ENCODE measurements around the gene AP1B1. TPM values are rescaled to one million over a fixed set of nuclear protein-coding genes. Genes with fewer than 3 reads are reported as not detected.

Gene AP1B1
- total RNA-seq, 1 donor from 2014 or later = 85.7 TPM

DNA sequence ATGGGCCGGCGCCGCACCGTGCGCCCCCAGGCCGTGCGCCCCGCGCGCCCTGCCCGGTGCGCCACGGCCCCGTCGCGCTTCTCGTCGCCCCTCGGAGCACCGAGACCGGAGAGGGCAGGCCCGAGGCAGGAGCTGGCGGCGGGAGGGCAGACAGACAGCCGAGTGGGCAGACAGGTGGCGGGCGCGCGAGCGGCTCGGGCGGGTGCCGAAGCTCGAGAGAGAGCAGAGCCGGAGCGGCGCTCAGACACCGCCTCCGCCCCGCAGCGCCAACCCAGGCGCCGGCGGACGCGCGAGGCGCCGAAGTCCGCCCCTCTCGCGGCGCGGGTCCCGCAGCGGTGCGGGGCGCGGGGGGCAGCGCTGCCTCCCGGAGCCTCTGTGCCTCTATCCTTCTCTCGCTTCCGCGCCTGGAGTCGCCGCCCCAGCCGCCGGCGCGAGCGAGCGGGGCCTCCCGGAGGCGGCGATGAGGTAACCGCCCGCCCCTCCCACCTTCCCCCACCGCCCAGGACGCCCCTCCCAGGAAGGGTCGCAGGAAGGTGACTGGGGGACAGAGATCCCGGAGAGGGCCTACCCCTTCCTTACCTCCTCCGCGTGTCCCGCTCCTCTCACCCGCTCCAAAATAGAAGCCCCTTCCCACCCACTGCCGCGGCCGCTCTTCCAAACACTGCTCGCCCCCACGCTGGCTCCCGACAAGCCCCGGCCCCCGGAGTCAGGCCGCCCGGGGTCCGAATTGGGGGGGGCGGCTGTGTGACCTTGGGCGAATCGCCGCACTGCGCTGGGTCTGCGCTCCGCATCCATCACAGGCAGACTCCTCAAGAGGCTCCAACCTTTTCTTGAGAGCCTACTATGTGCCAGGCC lies 72.9 kb downstream of the AP1B1 start, which contains the start of gene RASL10A:
TSS of gene RASL10A (minus strand) at position 412 of the 855 bp plus-strand sequence. CDS start 451 bp downstream, outside the sequence.
- intact Hi-C loops (cut with micrococcal nuclease) = no loop called here

DNA sequence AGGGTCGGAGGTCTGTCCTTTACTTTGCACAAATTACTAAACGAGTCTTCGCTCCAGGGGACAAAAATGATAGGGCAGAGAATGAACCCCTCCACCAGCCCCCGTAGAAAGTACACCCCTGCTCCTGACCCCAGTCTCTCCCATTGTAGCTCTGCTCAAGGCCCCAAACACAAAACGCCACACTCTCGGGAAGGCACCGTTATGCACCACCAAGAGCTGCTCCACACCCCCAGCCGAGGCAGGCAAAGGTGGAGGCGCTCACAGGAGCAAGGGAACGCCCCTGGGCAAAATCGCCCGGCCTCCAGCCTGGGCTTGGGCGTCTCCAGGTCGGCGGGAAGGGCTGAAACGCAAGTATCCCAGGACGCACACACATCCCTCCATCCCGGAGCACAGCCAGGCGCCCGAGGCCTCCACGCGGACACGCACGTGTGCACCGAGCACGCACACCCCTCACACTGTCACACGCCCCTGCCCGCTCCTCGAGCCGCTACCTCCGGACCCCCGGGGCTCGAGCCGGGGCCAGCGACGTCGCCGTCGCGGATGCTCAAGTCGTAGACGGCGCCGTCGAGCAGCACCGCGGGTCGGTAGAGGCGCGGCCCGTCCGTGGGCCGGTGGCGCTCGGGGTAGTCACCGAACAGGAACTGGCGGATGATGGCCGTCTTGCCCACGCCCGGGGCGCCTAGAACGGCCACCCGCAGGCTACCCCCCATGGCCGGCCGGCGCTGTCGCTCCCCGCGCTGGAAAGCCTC lies 73.7 kb downstream of the AP1B1 start:
- intact Hi-C loops (cut with micrococcal nuclease) = no loop called here

DNA sequence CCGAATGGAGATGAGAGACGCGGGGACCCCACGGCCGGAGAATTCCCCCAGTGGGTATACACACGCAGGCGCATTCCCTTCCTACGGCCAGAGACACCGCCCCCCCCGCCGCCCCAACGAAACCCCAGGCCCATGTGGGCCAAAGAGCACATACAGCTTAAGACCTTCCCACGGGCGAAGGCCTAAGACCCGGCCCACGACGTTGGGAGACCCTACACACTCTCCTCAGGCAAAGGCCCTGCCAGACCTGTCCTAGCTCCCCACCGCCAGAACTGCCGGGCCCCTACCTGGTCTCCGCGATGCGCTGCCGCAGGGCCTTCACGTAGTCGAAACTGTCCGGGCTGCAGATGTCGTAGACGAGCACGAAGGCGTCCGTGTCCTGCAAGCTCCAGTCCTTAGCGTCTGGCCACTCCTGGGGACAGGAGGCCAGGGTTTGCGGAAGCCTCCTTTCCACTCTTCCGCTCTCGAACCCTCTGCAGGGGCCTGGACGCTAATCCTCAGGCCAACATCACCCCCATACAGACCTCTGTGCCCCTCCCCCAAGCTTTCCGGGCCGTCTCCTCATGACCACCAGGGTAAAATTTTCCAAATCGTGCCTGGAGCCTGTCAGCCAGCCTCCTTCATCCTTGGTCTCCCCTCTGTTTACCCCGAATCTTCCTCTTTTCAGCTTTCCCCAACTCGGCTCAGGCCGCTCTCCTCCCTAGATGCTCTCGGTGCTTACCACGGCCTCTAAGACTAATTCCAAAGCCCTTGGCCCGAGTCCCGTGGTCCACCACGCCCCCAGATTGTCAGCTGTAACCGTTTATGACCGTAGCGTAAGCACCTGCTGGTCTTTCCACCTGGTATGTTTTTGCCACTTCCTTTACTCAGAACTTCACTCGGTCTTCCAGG lies 74.5 kb downstream of the AP1B1 start:
- intact Hi-C loops (cut with micrococcal nuclease) = no loop called here

DNA sequence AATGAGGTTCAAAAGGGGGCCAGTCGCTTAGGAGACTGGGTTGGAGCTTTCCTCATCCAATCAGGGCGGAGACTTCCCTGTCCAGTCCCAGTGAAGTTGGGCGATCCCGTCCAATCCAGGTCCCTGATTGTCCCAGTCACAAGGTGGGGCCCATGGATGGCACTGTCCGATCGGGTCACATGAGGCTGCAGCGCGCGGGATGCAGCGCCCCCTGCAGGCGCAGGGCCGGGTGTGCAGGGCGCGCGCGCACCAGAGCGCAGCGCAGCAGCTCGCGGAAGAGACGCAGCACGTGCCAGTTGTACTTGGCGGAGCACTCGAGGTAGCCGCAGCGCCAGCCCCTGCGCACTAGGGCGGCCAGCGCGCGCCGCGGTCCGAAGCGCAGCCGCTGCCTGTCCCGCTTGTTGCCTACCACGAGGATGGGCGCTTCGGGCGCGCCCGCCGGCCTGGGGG lies 75.2 kb downstream of the AP1B1 start:
- intact Hi-C loops (cut with micrococcal nuclease) = no loop called here

DNA sequence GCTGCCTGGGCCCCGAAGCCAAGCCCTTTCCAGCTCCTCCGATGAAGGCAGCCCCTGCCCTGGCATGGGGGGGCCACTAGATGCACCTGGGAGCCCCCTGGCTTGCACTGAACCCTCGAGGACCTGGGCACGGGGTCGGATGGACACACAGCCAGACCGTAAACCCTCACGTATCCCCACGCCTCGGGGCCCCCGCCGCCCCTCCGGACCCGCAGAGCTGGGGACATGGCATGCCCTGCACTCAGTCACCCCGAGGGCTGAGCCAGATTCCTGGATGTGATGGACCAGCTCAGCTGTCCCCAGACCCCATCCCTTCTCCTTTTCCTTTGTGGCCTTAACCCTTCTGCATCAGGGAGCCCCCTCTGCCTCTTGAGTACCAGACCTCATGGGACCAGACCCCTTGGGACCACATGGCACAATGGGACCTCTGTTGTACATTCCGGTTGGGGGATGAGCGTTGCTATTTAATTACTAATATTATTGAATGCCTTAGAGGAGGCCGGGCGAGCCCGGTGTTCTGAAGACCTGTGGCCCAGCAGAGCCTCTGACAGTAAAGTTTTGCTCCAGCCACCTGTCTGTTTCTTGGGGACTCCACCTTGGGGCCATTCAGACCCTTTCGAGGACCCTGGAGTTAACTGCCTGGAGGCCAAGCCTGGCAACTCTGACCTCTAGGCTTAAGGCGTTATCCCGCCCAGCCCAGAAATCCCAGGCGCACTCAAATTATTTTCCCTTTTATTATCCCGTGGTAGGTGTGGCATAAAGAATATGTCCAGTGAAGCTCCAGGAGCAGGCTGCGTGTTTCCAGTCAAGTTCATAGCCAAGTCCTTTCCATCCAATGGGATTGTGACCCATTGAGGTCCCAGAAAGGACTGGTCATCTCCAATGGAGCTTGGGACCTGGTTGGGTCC lies 75.9 kb downstream of the AP1B1 start:
- intact Hi-C loops (cut with micrococcal nuclease) = no loop called here

DNA sequence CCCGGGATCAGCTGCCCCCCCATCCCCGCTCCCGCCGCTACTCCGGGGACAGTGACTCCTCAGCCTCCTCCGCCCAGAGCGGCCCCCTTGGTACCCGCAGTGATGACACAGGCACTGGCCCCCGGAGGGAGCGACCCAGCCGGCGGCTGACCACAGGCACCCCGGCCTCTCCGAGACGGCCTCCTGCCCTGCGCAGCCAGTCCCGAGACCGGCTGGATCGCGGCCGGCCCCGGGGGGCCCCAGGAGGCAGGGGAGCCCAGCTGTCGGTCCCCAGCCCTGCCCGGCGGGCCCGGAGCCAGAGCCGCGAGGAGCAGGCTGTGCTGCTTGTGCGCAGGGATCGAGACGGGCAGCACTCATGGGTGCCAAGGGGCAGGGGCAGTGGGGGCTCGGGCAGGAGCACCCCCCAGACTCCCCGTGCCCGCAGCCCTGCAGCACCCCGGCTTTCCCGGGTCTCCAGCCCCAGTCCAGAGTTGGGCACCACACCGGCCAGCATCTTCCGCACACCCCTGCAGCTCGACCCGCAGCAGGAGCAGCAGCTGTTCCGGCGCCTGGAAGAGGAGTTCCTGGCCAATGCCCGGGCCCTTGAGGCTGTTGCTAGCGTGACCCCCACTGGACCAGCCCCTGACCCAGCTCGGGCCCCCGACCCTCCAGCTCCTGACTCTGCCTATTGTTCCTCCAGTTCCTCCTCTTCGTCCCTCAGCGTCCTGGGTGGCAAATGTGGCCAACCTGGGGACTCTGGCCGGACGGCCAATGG lies 76.7 kb downstream of the AP1B1 start:
- intact Hi-C loops (cut with micrococcal nuclease) = no loop called here

DNA sequence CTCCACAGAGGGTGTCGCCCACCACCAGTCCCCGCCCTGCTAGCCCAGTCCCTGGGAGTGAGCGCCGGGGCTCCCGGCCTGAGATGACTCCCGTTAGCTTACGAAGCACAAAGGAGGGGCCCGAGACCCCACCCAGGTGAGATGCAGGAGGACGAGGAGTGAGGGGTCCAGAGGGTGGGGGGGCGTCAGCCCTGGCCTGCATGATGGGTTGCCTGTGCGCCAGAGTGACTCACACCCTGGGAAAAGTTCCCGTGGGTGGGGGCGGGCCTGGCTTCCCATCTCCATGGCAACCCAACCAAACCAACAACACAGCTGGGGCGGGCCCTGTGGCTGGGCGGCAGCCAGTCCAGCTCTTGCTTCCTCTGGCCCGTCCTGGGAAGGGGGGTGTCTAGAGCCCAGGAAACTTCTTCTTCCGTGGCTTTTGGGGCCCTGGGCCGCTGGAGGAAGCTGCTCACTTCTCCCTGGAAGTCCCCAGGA lies 77.5 kb downstream of the AP1B1 start:
- intact Hi-C loops (cut with micrococcal nuclease) = no loop called here

DNA sequence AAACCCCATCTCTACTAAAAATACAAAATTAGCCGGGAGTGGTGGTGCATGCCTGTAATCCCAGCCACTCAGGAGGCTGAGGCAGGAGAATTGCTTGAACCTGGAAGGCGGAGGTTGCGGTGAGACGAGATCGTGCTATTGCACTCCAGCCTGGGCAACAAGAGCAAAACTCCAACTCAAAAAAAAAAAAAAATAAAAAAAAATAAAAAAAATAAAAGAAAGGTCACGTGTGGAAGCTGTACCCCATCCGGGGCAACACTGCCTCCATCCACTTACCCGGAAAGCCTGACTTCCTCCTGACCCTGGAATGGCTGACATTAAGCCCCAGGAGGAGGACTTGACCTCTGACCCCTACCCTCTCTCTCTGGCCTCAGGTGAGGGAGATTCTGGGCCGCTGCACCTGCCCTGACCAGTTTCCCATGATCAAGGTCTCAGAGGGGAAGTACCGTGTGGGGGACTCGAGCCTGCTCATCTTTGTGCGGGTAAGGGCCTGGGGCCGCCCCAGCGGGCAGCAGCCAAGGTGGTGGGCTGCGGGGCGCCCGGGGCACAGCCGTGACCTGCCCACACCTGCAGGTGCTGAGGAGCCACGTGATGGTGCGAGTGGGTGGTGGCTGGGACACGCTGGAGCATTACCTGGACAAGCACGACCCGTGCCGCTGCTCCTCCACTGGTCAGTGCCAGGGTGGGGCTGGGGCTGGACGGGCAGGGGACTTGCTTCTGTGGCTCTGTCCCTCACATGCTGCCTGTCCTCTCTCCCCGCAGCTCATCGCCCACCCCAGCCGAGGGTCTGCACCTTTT lies 78.1 kb downstream of the AP1B1 start:
- intact Hi-C loops (cut with micrococcal nuclease) = no loop called here

DNA sequence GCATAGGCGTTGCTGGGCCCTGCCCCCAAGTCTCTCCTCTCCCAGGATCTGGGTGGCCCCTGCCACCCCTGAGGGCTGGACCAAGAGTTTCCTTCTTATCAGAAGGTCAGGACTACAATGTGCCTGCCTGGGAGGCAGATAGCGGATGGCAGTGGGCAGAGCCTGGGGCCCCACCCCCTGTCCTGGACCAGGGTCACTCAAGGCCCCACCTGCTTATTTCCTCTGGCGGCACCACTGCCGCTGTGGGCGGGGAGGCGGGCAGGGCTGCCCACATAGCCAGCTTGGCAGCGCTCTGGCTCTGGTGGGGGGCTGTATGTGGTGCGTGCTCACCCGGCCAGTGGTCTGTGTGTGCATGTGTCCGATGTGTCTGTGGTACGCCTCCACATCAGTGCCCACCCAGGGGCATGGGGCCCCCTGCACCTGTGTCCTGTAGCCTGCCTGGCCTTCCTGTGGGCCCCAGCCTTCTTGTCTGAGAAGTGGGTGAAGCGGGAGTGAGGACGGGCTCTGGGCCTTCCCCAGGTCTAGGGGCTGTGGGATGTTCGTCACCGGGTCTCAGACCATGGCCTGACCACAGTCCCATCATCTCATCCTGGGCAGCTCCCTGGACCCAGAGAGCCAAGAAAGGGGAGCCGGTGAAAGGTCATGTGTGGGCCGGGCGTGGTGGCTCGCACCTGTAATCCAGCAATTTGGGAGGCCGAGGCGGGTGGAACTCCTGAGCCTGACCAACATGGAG lies 78.9 kb downstream of the AP1B1 start:
- intact Hi-C loops (cut with micrococcal nuclease) = loop anchor here (5.0 kb wide), 1 partner anchor 42 kb away; the partner anchor contains the start of genes EWSR1 and RHBDD3

DNA sequence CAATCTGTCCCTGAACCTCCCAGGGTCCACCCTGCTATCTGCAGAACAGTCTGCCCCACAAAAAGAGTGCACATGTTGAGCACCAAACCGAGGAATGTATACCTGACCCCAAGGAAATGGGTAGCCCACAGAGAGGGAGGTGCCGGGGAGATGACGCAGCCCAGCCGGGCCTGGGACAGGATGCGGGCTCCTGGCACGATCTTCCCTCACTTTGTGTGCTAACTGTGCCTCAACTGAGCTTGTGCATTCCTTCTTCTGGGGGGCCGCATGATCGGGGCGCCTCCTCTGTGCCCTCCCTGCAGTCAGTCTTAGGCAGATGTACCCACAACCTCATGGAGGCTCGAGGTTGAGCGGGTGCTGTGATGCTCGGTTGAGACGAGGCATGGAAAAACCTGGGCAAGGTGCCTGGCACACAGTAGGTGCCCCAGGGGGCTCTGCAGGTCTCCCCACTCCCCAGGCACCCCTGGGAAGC lies 79.5 kb downstream of the AP1B1 start:
- intact Hi-C loops (cut with micrococcal nuclease) = loop anchor here (5.0 kb wide), 1 partner anchor 42 kb away; the partner anchor contains the start of genes EWSR1 and RHBDD3

DNA sequence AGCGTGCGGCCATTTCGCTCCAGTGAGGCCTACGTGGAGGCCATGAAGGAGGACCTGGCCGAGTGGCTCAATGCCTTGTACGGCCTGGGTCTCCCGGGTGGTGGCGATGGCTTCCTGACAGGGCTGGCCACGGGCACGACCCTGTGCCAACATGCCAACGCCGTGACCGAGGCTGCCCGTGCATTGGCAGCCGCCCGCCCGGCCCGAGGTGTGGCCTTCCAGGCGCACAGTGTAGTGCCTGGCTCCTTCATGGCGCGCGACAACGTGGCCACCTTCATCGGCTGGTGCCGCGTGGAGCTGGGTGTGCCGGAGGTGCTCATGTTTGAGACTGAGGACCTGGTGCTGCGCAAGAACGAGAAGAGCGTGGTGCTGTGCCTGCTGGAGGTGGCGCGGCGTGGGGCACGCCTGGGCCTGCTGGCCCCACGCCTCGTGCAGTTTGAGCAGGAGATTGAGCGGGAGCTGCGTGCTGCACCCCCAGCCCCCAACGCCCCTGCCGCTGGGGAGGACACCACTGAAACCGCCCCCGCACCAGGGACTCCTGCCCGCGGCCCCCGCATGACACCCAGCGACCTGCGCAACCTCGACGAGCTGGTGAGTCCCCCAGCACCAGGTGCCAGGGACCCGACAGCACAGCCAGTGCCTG lies 80.1 kb downstream of the AP1B1 start:
- intact Hi-C loops (cut with micrococcal nuclease) = loop anchor here (5.0 kb wide), 1 partner anchor 41 kb away; the partner anchor contains the start of genes EWSR1 and RHBDD3

DNA sequence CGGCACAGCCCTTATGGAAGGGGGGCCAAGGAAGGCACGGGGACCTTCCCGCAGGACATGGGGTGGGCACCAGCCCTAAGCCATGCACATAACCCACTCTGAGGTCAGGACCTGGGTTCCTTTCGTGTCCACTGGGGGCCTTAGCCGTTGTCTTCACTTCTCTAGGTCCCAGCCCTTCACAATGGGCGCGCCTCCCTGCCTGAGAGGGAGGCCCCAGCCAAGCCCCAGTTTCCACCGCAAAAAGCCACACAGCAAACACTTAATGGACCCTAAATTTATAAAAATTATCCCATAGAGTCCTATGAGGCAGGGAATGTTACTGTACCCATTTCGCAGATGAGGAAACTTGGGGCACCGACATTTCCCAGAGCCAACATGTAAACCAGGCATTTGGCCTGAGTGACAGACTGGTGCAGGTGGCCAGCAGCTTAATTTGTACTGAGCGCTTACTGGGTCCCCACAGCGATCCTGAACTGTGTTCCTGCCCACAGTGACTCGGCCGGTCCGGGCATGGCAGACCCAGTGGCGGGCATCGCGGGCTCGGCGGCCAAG lies 80.7 kb downstream of the AP1B1 start:
- intact Hi-C loops (cut with micrococcal nuclease) = loop anchor here (5.0 kb wide), 1 partner anchor 40 kb away; the partner anchor contains the start of genes EWSR1 and RHBDD3

DNA sequence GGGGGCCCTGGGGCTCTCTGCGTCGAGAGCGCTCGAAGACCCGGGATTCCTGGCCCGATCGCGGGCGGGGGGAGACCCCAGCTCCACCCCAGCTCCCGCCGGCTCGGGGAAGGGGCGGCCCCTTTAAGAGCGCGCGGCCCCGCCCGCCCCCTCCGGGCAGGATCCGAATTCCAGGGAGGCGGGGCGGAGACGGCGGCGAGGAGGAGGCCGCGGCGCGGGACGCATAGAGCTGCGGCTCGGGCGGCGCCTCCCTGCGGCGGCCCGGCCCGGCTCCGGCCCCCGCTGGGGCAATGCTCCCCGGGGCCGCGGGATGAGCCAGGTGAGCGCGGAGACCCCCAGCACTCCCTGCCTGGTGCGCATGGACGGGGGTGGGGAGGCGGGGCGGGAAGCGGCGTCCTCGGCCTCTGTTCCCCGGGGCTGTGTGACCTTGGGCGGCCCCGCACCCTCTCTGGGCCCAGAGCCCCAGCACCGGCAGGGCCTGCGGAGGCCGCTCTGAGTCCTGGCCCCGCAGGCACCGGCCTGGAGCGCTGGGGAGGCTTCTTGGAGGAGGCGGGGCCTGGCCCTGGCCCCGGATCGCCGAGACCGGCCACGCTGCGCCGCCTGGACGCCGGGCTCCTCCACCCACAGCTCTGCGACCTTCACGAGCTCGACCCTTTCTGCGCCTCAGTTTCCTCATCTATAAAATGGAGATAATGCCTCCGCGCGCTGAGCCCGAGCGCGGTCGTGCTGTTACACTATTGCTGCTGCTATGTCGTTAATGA lies 81.4 kb downstream of the AP1B1 start:
- intact Hi-C loops (cut with micrococcal nuclease) = loop anchor here (5.0 kb wide), 1 partner anchor 40 kb away; the partner anchor contains the start of genes EWSR1 and RHBDD3

DNA sequence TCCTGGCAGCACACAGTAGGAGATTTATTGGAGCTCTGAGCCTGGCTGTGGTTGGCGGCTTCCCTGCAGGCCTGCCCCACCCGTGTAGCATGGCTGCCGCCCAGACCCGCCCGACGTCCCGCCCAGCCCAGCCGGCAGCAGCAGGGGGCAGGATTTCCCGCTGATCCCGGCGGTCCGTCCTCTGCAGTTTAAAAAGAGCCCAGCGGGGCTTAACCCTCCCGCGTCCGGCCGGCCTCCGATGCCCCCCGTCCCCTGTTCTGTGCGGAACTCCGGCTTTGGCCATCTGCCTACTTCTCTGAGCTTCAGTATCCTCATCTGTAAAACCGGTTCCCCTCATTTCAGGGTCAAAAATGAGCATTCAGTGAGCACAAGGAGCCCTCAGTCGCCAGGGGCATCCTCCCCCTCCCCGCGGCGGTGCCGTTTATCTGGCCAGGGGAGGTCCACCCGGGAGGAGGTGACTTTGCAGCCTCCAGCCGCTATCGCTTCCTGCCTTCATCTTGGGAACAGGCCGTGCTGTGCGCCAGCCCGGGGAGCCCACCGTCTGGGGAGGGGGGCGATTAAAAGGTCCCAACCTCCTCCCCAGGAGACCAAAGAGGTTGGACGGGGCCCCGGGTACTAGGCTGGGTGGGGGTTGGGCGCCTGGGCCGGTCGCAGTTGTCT lies 82.1 kb downstream of the AP1B1 start, which contains the start of gene GAS2L1:
TSS of gene GAS2L1 (plus strand) at position 476 of the 660 bp plus-strand sequence. CDS start 1,456 bp downstream, outside the sequence.
- intact Hi-C loops (cut with micrococcal nuclease) = loop anchor here (5.0 kb wide), 1 partner anchor 39 kb away; the partner anchor contains the start of genes EWSR1 and RHBDD3

DNA sequence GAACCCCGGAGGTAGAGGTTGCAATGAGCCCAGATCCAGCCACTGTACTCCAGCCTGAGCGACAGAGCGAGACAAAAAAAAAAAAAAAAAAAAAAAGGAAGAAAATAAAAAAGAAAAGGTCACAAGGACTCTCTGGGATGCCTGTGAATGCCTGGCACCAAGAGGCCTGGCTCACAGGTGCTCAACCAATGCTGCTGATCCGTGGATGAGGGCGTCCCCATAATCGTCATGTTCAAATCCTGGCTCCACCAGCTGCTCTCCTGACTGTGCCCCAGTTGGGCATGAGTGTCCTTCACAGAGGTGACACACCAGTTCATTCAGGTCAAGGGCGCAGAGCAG lies 82.6 kb downstream of the AP1B1 start:
- intact Hi-C loops (cut with micrococcal nuclease) = loop anchor here (5.0 kb wide), 1 partner anchor 39 kb away; the partner anchor contains the start of genes EWSR1 and RHBDD3

All from T-helper 2 cell treated with Interferon-gamma antibody and Interleukin-4, amounts not matched to agents 100 ng/mL and 5 ng/mL, for 36 hours (primary cell).